ENCODE data around the gene PCDH9. TPM values are rescaled to one million over a fixed set of nuclear protein-coding genes. Genes with fewer than 3 reads are reported as not detected.

Gene PCDH9
- 5.1 TPM for total RNA-seq
- long read RNA-seq, full-length matches to known transcripts: 5 of 9 reads
- long read RNA-seq, partial matches to known transcripts: 0 of 9 reads
- long read RNA-seq, other reads (novel, unspliced or antisense): 4 of 9 reads

DNA sequence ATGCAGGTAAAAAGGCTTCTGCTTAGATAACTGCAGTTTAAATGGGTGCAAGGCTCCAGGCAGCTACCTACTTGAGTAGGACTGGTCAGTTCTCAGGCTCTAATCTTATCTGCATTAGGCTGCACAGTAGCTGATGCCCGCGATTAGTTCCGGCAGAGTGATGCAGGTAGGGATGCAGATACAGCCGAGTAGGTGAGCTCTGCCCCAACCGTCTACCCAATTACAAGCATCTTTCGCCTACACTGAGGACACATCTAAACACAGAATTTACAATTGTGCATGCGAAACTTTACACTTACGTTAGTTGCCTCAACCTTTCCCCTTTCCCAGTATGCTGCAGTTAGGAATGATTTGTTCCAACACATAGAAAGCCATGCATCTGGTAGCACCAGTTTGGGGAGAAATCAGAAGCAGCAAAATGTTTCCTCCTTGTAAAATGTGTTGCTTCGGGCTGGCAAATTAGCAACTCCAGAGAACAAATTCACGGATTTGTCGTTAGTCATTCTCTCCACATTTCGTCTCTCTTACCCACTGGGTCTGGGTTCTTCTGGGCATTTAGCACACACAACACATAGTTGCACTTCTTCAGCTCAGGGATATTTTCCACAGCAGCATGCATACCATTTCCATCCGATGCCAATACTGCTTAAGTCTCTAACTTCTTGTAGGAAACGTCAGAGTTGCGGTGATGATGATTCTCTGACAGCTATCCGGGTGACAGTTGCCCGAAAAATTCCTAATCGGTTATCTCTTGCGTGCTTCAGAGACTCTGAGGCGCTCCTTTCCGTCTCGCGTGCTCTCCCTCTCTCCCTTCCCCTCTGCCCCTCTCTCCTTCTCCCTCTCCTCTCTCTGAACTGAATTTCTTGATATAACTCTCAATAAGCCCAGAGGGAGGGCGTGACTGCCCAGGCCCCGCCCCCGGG is at the start of gene PCDH9:
PCDH9 (minus strand) TSS at position 856 of the 923 bp plus-strand sequence. CDS start 1,896 bp downstream, outside the sequence.
- DNase-seq: no peak
- peak within 1 kb of the TSS; percentile 71 for H3K27ac ChIP-seq
- no peaks in the 10 kb centered on the region for H3K4me1 ChIP-seq
- H3K36me3 ChIP-seq: no peaks in the 10 kb centered on the region
- no peaks in the 10 kb centered on the region for H3K27me3 ChIP-seq
- peak within 1 kb of the TSS; percentile 77 for H3K4me3 ChIP-seq
- TF ChIP-seq, protein P1, sequence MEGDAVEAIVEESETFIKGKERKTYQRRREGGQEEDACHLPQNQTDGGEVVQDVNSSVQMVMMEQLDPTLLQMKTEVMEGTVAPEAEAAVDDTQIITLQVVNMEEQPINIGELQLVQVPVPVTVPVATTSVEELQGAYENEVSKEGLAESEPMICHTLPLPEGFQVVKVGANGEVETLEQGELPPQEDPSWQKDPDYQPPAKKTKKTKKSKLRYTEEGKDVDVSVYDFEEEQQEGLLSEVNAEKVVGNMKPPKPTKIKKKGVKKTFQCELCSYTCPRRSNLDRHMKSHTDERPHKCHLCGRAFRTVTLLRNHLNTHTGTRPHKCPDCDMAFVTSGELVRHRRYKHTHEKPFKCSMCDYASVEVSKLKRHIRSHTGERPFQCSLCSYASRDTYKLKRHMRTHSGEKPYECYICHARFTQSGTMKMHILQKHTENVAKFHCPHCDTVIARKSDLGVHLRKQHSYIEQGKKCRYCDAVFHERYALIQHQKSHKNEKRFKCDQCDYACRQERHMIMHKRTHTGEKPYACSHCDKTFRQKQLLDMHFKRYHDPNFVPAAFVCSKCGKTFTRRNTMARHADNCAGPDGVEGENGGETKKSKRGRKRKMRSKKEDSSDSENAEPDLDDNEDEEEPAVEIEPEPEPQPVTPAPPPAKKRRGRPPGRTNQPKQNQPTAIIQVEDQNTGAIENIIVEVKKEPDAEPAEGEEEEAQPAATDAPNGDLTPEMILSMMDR (IDR thresholded peaks at IDR 0.05): no peak
- no peaks in the 10 kb centered on the region for H3K9me3 ChIP-seq
- intact Hi-C loops (cut with DNase I): no loop called here
- ATAC-seq: no peak

- no peak for ATAC-seq
- DNase-seq: no peak
- intact Hi-C loops (cut with DNase I): no loop called here
- Histone ChIP-seq H3K4me1 (no peaks in the 10 kb centered on the region), H3K27ac (no peak overlapping the region), H3K4me3 (no peak overlapping the region), H3K9me3 (no peaks in the 10 kb centered on the region), H3K27me3 (no peaks in the 10 kb centered on the region), H3K36me3 (no peaks in the 10 kb centered on the region)
- TF ChIP-seq, protein P1 (IDR thresholded peaks at IDR 0.05): no peak
Observed at GRCh38 chr13:67278235-67278634, 48.1 kb upstream of the PCDH9 start.

- Histone ChIP-seq H3K27me3 (no peaks in the 10 kb centered on the region), H3K27ac (no peak overlapping the region), H3K9me3 (no peaks in the 10 kb centered on the region), H3K4me3 (no peak overlapping the region), H3K4me1 (no peaks in the 10 kb centered on the region), H3K36me3 (no peaks in the 10 kb centered on the region)
- ATAC-seq (no peak), DNase-seq (no peak)
- TF ChIP-seq, protein P1 (IDR thresholded peaks at IDR 0.05): no peak
- intact Hi-C loops (cut with DNase I): no loop called here
Observed at GRCh38 chr13:67277581-67277980, 47.4 kb upstream of the PCDH9 start.

- no peaks in the 10 kb centered on the region for H3K27me3 ChIP-seq
- TF ChIP-seq, protein P1 (IDR thresholded peaks at IDR 0.05): no peak
- no peak for ATAC-seq
- H3K36me3 ChIP-seq: no peaks in the 10 kb centered on the region
- H3K4me3 ChIP-seq: no peak overlapping the region
- intact Hi-C loops (cut with DNase I): no loop called here
- no peak for DNase-seq
- no peaks in the 10 kb centered on the region for H3K4me1 ChIP-seq
- no peaks in the 10 kb centered on the region for H3K9me3 ChIP-seq
- H3K27ac ChIP-seq: no peak overlapping the region
Observed at GRCh38 chr13:67275351-67275960, 45.3 kb upstream of the PCDH9 start.

DNA sequence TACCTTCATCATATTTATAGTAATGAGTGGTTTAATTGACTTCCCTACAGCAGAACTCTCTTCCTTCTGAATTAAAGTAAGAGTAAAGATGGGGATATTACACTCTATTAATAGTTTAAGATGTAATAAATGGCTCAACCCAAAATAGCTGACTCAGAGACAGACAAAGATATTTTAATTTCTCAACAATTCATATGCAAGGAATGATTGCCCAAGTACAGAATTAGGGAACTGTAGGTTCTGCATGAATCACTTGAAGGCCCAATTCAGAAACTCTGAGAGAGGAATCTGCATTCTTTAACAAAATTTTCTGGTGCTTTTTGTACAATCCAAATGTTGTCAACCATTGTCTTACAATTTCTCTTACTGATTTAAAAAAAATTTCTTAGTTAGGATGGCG is 42.9 kb upstream of the PCDH9 start:
- ATAC-seq (no peak), DNase-seq (no peak)
- TF ChIP-seq, protein P1 (IDR thresholded peaks at IDR 0.05): no peak
- H3K9me3 ChIP-seq: no peaks in the 10 kb centered on the region
- H3K4me1 ChIP-seq: no peaks in the 10 kb centered on the region
- no peaks in the 10 kb centered on the region for H3K27me3 ChIP-seq
- no peaks in the 10 kb centered on the region for H3K36me3 ChIP-seq
- no peak overlapping the region for H3K27ac ChIP-seq
- H3K4me3 ChIP-seq: no peak overlapping the region
- intact Hi-C loops (cut with DNase I): no loop called here
